CD4-positive, CD25-positive, alpha-beta regulatory T cell (primary cell): ENCODE measurements around the gene STOX1. TPM values are rescaled to one million over a fixed set of nuclear protein-coding genes. Genes with fewer than 3 reads are reported as not detected.
"Not testable (repeated sequence)": the region's sequence is repeated elsewhere in the genome, so short reads cannot be mapped to it uniquely, and the experiment has no call there.

Source experiments
- ATAC-seq, 2 donors: fragments of 150-1000 bp; cut with Tn5 transposase; one replicate each; pipeline ENCODE4 v1.10.0; 2021; ENCODE audit warnings: low read depth in 2 of 2, moderate number of reproducible peaks in 2 of 2, moderate library complexity in 1 of 2
- DNase-seq, 3 donors: peaks; one replicate each; pipeline versions ENCODE4 v3.0.0 to v3.0.0-alpha.2; 2012 to 2022; ENCODE audit warnings: mixed read lengths in 1 of 3
- H3K27ac ChIP-seq: one replicate; pipeline ENCODE4 v1.7.0; 2013; ENCODE audit warnings: mild to moderate bottlenecking, low read length; ENCODE audit not compliant: insufficient read depth, poor library complexity, severe bottlenecking
- H3K27me3 ChIP-seq: one replicate; pipeline ENCODE4 v1.7.0; 2013; ENCODE audit warnings: low read length; ENCODE audit not compliant: control insufficient read depth, insufficient read depth
- H3K36me3 ChIP-seq: one replicate; pipeline ENCODE4 v1.7.0; 2013; ENCODE audit warnings: mild to moderate bottlenecking, low read length, moderate library complexity; ENCODE audit not compliant: control insufficient read depth, insufficient read depth
- H3K4me1 ChIP-seq: 2 replicates; pipeline ENCODE4 v1.7.0; 2013; ENCODE audit warnings: mild to moderate bottlenecking, low read length; ENCODE audit not compliant: insufficient read depth, control insufficient read depth, poor library complexity, severe bottlenecking
- H3K4me3 ChIP-seq: one replicate; pipeline ENCODE4 v1.7.0; 2013; ENCODE audit warnings: low read depth, mild to moderate bottlenecking, low read length, moderate library complexity
- H3K9me3 ChIP-seq, 2 experiments: 1 replicate in 1 of 2; 2 replicates in 1 of 2; pipeline ENCODE4 v1.7.0; 2013; ENCODE audit warnings: low read length in 2 of 2, mild to moderate bottlenecking in 1 of 2, moderate library complexity in 1 of 2; ENCODE audit not compliant: control insufficient read depth in 2 of 2
- H3K27ac Mint-ChIP-seq, 3 donors: one replicate each; pipeline ENCODE4 v1.8.0; 2020 to 2022; ENCODE audit warnings: mild to moderate bottlenecking in 3 of 3, mixed read lengths in 3 of 3, moderate library complexity in 2 of 3
- H3K27me3 Mint-ChIP-seq: one replicate; pipeline ENCODE4 v1.8.0; 2022; ENCODE audit warnings: mild to moderate bottlenecking, mixed read lengths
- H3K36me3 Mint-ChIP-seq: one replicate; pipeline ENCODE4 v1.8.0; 2020; ENCODE audit warnings: mixed read lengths
- H3K4me1 Mint-ChIP-seq, 4 donors: one replicate each; pipeline ENCODE4 v1.8.0; 2020 to 2022; ENCODE audit warnings: mixed read lengths in 4 of 4, mild to moderate bottlenecking in 1 of 4
- H3K4me3 Mint-ChIP-seq, 4 donors: one replicate each; pipeline ENCODE4 v1.8.0; 2020 to 2022; ENCODE audit warnings: mild to moderate bottlenecking in 4 of 4, mixed read lengths in 4 of 4, moderate library complexity in 3 of 4
- H3K9me3 Mint-ChIP-seq, 7 donors: one replicate each; pipeline ENCODE4 v1.8.0; 2020 to 2022; ENCODE audit warnings: mixed read lengths in 7 of 7, mild to moderate bottlenecking in 3 of 7, moderate library complexity in 2 of 7
- polyA plus RNA-seq, 4 donors: library from polyadenylated mRNA; unstranded; fragments of 300-500 nt; fragmentation: Illumina TruSeq; gene quantifications; one replicate each; pipeline ENCODE4 v1.2.3, GENCODE V29; 2021
- total RNA-seq: library from RNA; stranded (reverse); gene quantifications from one replicate; pipeline ENCODE4 v1.2.3, GENCODE V29; 2022

The STOX1 gene
- total and polyA plus RNA-seq, 5 donors from 2014 or later = 0.05 to 0.30 (median 0.30) TPM; not detected in 2

DNA sequence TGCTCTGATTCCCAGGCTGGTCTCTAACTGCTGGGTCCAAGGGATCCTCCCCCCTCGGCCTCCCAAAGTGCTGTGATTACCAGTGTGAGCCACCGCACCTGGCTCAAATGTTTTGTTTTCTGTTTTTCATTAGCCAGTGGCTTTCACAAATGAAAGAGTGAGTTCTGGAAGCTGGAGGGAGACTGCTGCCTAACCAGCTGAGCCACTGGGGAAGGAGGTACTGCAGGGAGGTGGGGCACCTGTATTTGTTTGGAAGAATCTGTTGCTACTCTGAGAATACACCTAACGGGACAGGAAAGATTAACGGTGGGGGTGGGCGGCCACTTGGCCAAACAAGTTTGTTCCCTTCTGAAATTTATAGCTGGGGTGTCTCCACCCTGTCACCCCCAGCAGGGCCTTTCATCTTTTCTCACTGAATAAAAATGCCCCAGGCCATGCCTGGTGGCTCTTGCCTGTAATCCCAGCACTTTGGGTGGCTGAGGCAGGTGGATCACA is 4.7 kb downstream of the STOX1 start:
- Histone ChIP-seq H3K9me3 (no peaks in the 10 kb centered on the region), H3K4me1 (peaks cover 3% of the 10 kb centered on the region), H3K27me3 (no peaks in the 10 kb centered on the region), H3K36me3 (no peaks in the 10 kb centered on the region), H3K4me3 (no peak overlapping the region), H3K27ac (no peak overlapping the region)
- Mint-ChIP-seq H3K36me3 (no peaks in the 10 kb centered on the region), H3K27me3 (peaks cover 24% of the 10 kb centered on the region), H3K4me3 (no peak overlapping the region), H3K4me1 (peaks cover 0 to 8% (median under 1%) of the 10 kb centered on the region in 4 donors), H3K27ac (no peak overlapping the region), H3K9me3 (no peaks in the 10 kb centered on the region)
- ATAC-seq (no peak), DNase-seq (no peak)

DNA sequence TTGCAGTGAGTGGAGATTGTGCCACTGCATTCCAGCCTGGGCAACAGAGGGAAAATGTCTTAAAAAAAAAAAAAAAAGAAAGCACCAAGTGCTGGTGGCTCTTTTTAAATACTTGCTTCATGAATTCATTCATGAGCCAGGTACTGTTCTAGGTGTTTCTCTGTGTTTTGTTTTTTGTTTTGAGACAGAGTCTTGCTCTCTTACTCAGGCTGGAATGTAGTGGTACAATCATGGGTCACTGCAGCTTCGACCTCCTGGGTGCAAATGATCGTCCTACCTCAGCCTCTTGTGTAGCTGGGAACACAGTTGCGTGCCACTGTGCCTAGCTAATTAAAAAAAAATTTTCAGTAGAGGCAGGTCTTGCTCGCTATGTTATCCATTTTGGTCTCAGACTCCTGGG is 5.3 kb downstream of the STOX1 start:
- DNase-seq (no peak), ATAC-seq (no peak)
- Histone ChIP-seq H3K4me1 (peaks cover 3% of the 10 kb centered on the region), H3K27me3 (no peaks in the 10 kb centered on the region), H3K27ac (no peak overlapping the region), H3K4me3 (no peak overlapping the region), H3K9me3 (no peaks in the 10 kb centered on the region), H3K36me3 (no peaks in the 10 kb centered on the region)
- Mint-ChIP-seq H3K4me1 (peaks cover 0 to 8% (median under 1%) of the 10 kb centered on the region in 4 donors), H3K9me3 (no peaks in the 10 kb centered on the region), H3K4me3 (no peak overlapping the region), H3K36me3 (no peaks in the 10 kb centered on the region), H3K27me3 (peaks cover 24% of the 10 kb centered on the region), H3K27ac (no peak overlapping the region)

DNA sequence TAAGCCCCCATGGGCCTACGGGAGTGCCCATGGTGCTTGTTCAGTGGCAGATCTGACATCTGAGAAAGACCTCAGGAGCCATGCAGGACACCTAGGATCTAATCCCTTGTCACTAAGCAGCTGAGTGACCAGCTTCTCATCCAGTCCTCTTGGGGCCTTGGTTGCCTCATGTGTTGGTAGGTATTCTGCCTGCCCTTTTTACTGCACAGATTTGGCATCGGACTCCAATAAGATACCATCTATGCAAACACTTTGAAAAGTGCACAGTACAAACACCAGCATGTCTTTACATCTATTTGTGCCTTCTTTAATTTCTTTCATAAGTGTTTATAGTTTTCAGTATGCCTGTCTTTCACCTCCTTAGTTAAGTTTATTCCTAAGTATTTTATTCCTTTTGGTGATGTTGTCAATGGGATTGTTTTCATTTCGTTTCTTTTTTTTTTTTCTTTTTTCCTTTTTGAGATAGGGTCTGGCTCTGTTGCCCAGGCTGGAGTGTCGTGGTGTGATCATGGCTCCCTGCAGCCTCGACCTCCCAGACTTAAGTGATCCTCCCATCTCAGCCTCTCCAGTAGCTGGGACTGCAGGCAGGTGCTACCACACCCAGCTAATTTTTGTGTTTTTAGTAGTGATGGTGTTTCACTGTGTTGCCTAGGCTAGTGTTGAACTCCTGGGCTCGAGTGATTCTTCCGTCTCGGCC is 10.4 kb downstream of the STOX1 start:
- no peak for ATAC-seq
- no peaks in the 10 kb centered on the region for H3K36me3 Mint-ChIP-seq
- H3K4me1 Mint-ChIP-seq = peaks cover 0 to 1% (median 0%) of the 10 kb centered on the region in 4 donors
- no peak overlapping the region for H3K4me3 Mint-ChIP-seq
- peaks cover 18% of the 10 kb centered on the region for H3K27me3 Mint-ChIP-seq
- no peaks in the 10 kb centered on the region for H3K9me3 Mint-ChIP-seq
- no peaks in the 10 kb centered on the region for H3K27me3 ChIP-seq
- no peaks in the 10 kb centered on the region for H3K4me1 ChIP-seq
- H3K9me3 ChIP-seq = no peaks in the 10 kb centered on the region
- DNase-seq = no peak
- no peak overlapping the region for H3K4me3 ChIP-seq
- no peak overlapping the region for H3K27ac ChIP-seq
- H3K36me3 ChIP-seq = no peaks in the 10 kb centered on the region
- no peak overlapping the region for H3K27ac Mint-ChIP-seq

DNA sequence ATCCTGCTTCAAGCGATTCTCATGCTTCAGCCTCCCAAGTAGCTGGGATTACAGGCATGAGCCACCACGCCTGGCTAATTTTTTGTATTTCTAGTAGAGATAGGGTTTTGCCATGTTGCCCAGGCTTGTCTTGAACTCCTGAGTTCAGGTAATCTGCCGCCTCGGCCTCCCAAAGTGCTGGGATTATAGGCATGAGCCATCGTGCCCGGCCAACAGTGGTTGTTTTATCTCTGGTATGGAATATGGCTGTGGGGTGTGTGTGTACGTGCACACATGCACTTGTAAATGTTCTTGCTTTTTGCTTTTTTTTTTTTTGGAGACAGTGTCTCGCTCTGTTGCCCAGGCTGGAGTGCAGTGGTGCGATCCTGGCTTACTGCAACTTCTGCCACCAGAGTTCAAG is 13.3 kb downstream of the STOX1 start:
- H3K4me3 Mint-ChIP-seq = not testable (repeated sequence)

DNA sequence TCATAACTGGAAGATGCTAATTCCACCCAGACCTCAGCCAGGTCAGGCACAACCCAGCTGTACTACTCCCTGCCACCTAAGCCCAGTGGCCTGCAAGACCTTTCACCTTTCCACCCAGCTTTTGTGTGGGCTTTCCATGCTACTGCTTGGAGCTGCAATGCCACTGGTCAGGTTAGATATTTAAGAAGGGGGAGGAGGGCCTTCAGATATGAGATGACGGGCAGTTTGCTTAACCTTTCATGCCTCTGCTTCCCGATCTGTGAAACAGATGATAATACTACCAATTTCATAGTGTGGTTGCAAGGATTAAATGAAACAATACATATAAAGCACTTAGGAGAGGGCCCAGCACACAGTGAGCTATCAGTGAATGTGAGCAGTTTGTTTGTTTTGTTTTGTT is 20.9 kb downstream of the STOX1 start:
- H3K27me3 Mint-ChIP-seq = peaks cover 11% of the 10 kb centered on the region
- Histone ChIP-seq H3K4me1 (no peaks in the 10 kb centered on the region), H3K4me3 (no peak overlapping the region), H3K36me3 (no peaks in the 10 kb centered on the region), H3K9me3 (no peaks in the 10 kb centered on the region), H3K27ac (no peak overlapping the region), H3K27me3 (no peaks in the 10 kb centered on the region)
- no peak overlapping the region for H3K27ac Mint-ChIP-seq
- H3K4me1 Mint-ChIP-seq = no peaks in the 10 kb centered on the region
- no peaks in the 10 kb centered on the region for H3K9me3 Mint-ChIP-seq
- ATAC-seq = no peak
- H3K36me3 Mint-ChIP-seq = no peaks in the 10 kb centered on the region
- no peak overlapping the region for H3K4me3 Mint-ChIP-seq
- DNase-seq = no peak

More for the DNA sequence above, 13.3 kb downstream of the STOX1 start:
- DNase-seq, H3K4me3 ChIP-seq, ATAC-seq, H3K9me3 ChIP-seq, H3K4me1 Mint-ChIP-seq, H3K4me1 ChIP-seq, H3K9me3 Mint-ChIP-seq, H3K36me3 Mint-ChIP-seq, H3K27me3 ChIP-seq, H3K27ac Mint-ChIP-seq, H3K27ac ChIP-seq, H3K36me3 ChIP-seq: not testable (repeated sequence)
- peaks cover 13% of the 10 kb centered on the region for H3K27me3 Mint-ChIP-seq

DNA sequence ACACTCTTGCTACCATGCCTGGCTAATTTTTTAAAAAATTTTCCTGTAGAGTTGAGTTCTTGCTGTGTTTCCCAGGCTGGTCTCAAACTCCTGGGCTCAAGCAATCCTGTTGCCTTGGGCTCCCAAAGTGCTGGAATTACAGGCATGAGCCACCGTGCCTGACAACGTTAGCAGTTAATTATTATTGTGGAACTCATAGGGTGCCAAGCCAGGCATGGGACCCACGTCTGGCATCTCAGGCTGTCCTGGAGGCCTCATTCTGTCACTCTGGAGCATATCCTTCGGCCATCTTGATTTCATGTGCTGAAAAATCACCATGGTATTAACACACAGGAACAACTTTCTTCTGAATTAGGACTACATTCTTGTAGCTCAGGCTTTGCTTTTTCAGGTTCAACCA is 21.5 kb downstream of the STOX1 start:
- no peak overlapping the region for H3K27ac Mint-ChIP-seq
- no peaks in the 10 kb centered on the region for H3K27me3 ChIP-seq
- H3K4me3 Mint-ChIP-seq = no peak overlapping the region
- H3K36me3 ChIP-seq = no peaks in the 10 kb centered on the region
- H3K27me3 Mint-ChIP-seq = peaks cover 11% of the 10 kb centered on the region
- no peaks in the 10 kb centered on the region for H3K4me1 Mint-ChIP-seq
- no peaks in the 10 kb centered on the region for H3K9me3 Mint-ChIP-seq
- H3K4me3 ChIP-seq = no peak overlapping the region
- no peaks in the 10 kb centered on the region for H3K9me3 ChIP-seq
- ATAC-seq (no peak), DNase-seq (no peak)
- no peaks in the 10 kb centered on the region for H3K4me1 ChIP-seq
- no peaks in the 10 kb centered on the region for H3K36me3 Mint-ChIP-seq
- no peak overlapping the region for H3K27ac ChIP-seq

DNA sequence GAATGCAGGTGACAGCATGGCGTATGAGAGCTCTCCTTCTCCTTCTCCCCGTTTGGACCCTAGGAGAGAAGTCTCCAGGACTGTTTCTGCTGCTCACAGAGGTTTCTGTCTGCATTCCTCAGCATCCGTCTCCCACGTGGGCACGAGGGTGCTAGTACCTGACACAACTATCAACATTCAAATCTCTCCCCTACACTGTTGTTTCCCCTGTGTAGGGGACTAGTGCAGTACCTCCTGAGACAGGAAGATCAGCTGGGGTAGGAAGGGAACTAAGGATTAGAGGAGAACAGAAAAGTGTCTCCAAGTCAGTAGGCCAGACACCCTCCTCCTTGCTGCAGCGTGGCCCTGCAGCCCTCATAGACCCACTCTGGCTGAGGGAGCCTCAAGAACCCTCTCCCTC is 29.0 kb downstream of the STOX1 start:
- Mint-ChIP-seq H3K4me3 (no peak overlapping the region), H3K4me1 (no peaks in the 10 kb centered on the region), H3K27ac (no peak overlapping the region), H3K36me3 (no peaks in the 10 kb centered on the region), H3K9me3 (peaks cover 0 to 18% (median 4%) of the 10 kb centered on the region in 7 donors), H3K27me3 (peaks cover 4% of the 10 kb centered on the region)
- H3K27me3 ChIP-seq = no peaks in the 10 kb centered on the region
- H3K9me3 ChIP-seq = peaks cover 10 to 11% of the 10 kb centered on the region in 2 experiments
- H3K36me3 ChIP-seq = no peaks in the 10 kb centered on the region
- no peaks in the 10 kb centered on the region for H3K4me1 ChIP-seq
- ATAC-seq = no peak
- DNase-seq = no peak
- no peak overlapping the region for H3K27ac ChIP-seq
- no peak overlapping the region for H3K4me3 ChIP-seq

DNA sequence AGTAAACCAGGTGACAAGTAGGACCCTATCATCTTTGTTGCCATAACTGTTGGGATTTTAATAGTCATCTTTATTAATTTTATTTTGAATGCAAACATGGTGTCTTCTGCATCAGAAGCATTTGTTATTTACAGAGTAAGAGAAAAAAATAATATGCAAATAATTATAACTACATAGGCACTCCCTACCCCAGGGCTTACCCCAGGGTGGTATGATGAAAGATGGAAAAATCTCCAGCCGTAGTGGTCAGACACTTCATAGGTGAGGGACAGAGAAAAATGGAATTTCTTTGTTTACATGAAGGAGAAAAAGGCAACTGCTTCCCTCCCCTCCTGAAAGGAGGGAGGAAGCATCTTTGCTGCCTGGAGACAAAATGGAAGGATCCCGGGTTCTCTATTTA is 29.7 kb downstream of the STOX1 start:
- H3K4me3 ChIP-seq = no peak overlapping the region
- H3K27ac ChIP-seq = no peak overlapping the region
- no peak overlapping the region for H3K4me3 Mint-ChIP-seq
- H3K27me3 Mint-ChIP-seq = peaks cover 4% of the 10 kb centered on the region
- no peaks in the 10 kb centered on the region for H3K4me1 ChIP-seq
- H3K27ac Mint-ChIP-seq = no peak overlapping the region
- H3K36me3 ChIP-seq = no peaks in the 10 kb centered on the region
- no peaks in the 10 kb centered on the region for H3K36me3 Mint-ChIP-seq
- DNase-seq (no peak), ATAC-seq (no peak)
- H3K9me3 Mint-ChIP-seq = peaks cover 0 to 24% (median 4%) of the 10 kb centered on the region in 7 donors
- H3K9me3 ChIP-seq = peaks cover 16 to 17% of the 10 kb centered on the region in 2 experiments
- no peaks in the 10 kb centered on the region for H3K4me1 Mint-ChIP-seq
- no peaks in the 10 kb centered on the region for H3K27me3 ChIP-seq
